ENCODE results near the gene B9D1.
A peak's percentile ranks its signal among the peaks of the same experiment; 100 is the strongest.

The B9D1 gene

DNA sequence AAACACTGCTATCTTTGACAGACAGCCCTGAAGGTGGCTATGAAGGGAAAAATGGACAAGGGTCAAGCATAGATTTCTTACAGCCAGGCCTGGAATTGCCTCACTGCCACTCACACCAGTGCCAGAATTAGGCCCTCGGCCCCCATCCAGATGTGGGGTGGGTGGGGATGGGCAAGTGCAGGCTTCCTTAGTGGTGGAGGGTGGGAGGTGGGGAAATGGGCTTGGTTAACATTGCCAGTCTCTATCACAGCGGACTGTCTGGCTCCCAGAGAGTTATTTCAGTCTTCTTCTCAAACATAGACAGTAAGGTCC is 24.9 kb downstream of the B9D1 start:
- DNase-seq (ENCODE audit: low read depth): no peak

DNA sequence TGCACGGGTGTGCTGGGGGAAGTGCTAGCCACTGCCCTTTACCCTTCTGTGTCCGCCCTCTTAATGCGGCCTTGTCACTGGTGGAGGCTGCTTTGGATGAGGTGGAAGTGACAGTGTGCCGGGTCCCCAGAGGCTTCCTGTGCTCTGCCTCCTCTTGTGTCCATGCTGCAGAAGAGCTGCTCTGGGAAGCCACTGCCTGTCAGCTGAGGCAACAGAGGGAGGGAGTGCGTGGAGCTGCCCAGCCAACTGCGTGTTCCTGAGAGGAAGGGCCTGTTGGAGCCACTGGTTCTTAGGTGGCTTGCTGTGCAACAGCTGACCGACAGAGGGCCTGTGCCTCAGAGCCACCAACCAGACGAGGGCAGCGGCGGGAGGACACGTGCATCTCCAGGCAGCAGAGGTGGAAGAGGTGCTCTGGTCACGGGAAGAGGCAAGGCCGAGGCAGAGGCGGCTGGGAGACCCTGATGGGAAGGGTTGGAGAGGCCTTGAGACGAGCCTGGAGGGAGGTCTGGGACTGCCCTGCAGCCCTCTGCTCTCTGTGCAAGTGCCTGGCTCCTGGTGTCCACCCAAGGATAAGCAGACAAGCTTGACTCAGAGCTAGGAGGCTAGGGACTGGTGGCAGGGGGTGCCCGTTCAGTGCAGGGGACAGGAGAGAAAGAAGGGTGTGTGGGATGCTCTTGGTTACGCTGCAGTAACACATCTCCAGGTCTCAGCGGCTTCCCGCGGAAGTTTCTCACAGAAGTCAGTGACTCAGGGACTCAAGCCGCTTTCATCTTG is 25.4 kb downstream of the B9D1 start:
- DNase-seq (ENCODE audit: low read depth): no peak

DNA sequence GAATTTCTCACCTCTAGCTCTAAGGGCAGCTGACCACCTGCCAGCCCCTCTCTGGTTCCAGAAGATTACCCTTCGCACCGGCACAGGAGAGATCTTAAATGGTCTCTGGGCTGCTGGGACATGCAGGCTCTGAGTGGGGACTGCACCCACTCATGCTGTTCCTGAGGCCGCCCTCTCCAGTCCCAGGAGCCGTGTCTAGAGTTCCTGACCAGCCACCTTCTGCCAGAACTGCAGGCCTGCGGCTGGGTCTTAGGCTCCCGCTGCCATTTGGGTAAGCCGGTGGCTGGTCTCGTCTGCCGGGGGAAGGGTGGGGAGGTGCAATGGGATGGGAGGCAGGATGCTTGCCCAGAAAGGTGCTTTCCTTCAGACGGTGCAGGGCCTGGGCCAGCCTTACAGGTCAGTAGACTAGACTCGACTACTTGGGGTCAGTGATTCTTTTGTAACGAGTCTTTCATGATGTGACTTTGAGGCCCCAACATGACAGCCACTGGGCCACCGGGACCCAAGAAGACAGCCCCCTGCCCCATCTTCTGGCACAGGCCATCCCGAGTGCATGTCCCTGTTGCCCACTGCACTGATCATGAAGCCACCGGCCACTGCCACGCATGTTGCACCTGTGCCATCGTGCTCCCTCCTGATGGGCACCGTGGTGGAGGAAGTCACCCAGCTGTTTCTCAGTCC is 26.4 kb downstream of the B9D1 start:
- no peak for DNase-seq (ENCODE audit: low read depth)

DNA sequence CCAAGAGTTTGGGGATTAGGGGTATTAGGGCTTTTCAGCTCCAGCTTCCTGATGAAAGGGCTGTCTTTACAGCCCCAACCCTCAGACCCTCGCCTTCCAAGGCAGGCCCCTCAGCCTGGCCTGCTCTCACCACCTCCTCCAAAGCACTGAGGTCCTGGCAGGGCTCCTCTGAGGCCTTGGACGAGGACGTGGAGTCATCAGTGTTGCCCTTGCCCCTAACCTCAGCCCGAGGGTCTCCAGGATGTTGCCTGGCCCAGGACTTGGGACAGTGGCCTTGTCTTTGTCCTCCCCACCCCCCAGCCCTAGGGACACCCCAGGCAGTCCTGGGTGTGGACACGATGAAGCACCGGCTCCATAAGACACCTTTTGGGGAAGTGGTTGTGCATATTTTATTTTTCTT is 28.2 kb downstream of the B9D1 start:
- no peak for DNase-seq (ENCODE audit: low read depth)

DNA sequence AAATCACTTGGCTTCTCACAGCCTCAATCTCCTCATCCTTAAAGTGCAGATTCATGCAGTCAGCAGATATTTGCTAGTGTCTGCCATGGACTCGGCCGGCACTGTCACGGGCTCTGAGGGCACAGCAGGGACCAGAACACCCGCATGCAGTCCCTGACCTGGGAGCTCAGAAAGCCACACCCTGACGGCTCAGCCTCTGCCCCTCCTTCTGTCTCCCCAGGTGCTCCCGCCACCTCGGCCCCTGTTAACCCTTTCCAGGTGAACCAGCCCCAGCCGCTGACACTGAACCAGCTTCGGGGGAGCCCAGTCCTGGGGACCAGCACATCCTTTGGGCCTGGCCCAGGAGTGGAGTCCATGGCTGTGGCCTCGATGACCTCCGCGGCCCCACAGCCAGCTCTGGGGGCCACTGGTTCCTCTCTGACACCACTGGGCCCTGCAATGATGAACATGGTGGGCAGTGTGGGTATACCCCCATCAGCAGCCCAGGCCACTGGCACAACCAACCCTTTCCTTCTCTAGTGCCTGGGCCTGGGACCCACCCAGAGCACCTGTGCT is 28.7 kb downstream of the B9D1 start:
- DNase-seq (ENCODE audit: low read depth): no peak

DNA sequence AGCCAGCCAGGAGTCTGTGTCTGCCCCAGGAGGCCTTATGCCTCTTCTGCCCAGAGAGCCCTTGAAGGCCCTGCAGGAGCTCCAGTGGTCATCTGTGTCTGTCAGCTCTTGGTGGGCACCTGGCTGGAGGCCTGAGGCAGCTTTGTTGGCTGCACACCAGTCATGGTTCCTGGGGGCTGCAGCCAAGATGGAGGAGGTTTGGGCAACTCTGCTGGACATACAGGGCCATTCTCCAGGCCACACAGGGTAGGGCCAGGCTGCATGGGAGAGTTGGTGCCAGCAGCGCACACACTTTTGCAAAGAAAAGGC is 29.4 kb downstream of the B9D1 start:
- DNase-seq (ENCODE audit: low read depth): no peak

DNA sequence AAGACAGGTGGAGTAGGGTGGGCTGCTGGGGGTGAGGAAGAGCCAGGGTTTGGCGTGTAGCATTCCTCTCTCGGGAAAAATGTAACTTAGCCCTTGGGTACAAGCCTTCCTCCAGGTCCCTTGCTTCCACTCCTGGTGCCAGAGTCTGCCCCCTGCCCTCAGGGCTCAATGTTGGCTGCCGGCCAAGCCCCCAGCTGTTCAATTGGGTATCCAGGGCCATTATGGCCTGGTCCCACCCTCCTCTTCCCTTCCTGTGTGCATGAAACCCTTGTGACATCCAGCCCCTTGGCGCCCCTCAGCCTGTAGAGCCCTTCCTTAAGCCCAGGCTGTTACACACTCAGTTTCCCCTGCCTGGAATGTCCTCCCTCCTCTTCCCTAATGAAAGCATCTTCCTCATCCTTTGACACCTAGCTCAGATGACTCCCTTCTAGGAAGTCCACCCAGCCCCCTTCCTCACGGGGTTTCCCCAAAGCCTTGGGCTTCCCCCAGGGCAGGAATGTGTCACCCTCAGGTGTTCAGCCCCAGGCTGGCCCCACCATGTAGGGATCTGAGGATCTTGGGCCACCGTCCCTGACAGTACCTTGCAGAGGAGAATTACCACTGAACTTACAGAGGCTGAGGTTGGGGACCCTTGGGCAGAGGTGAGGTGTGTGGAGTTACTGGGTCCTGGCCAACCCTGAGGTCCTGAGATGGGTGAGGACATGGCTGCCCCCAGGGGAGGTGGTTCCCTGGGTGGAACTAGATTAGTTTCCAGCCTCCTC is 30.0 kb downstream of the B9D1 start:
- no peak for DNase-seq (ENCODE audit: low read depth)

DNA sequence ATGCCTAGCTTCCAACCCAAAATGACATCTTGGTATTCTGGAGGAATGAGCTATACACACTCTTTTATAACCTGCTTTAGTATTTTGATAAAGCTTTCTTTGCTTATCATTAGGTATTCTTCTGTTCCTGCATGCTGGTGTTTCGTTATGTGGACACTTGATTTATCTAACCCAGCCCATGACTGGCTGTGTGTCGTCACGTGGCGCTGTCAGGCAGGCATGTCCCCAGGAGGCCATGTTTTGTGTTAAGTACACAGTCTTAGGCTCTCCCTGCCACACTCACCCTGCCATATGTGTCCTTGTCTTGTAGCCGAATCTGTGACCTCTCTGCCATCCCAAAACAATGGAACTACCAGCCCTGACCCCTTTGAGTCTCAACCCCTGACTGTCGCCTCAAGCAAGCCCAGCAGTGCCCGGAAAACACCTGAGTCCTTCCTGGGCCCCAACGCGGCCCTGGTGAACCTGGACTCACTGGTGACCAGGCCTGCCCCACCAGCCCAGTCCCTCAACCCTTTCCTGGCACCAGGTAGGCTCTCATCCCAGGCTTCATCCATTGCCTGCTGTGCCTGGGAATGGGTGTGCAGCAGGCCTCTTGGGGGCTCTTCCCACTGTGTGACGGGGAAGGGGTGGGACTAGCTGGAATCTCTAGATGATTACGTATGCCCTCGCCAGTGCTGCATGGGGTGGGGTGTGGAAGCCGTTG is 30.8 kb downstream of the B9D1 start:
- no peak for DNase-seq (ENCODE audit: low read depth)

DNA sequence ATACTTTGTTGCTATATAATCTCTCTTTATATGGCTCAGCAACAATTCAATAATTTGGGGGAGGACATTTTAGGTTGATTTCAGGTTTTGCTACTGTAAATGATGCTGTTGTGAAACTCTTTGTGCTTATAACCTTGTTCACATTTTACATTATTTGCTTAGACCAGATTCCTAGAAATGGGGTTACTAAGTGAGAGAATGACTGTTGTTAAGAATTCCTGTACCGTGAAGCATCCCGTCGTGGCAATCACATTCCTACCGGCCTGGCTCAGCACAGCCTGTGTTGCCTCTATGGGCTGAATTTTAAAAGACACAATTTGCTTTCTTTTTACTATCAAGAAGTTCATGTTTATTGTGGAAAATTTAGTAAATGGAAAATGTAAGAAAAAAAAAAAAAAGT is 31.4 kb downstream of the B9D1 start:
- DNase-seq (ENCODE audit: low read depth): peak; percentile 71

DNA sequence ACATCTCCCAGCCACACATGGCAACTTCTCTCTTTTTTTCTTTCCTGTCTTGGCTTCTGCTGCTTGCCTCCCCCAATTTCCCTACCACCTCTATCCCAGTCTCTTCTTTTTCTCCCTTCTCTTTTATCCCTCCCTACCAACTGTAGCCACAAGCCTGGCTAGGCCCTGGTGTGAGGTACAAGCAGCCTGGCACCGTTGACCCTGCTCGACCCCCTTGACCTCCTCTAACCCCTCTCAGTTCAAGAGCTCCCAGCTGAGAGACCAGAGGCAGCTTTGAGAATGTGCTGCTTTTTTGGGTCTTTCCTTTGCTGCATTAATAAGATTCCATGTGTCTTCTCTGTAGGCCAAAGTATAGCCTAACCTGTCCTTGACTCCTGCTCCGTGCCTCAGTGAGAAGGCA is 32.3 kb downstream of the B9D1 start:
- DNase-seq (ENCODE audit: low read depth): no peak

DNA sequence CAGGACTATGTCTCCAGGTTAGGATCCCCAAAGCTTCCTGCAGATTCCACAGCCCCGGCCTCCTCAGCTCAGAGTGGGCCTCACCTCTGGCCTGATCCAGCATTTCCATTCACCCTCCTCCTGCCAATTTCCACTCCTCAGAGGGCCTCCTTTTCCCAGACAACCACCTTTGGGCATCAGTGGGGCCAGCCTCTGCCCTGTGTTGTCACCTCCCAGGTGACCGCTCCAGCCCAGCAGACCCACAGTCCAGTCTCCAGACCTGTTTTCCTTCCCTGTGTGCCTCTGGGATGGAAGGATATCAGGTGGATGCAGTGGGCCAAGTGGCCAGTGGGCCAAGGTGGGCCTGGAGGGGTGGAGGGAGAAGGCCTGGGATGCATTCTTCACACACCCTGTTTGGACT is 32.7 kb downstream of the B9D1 start:
- DNase-seq (ENCODE audit: low read depth): no peak

DNA sequence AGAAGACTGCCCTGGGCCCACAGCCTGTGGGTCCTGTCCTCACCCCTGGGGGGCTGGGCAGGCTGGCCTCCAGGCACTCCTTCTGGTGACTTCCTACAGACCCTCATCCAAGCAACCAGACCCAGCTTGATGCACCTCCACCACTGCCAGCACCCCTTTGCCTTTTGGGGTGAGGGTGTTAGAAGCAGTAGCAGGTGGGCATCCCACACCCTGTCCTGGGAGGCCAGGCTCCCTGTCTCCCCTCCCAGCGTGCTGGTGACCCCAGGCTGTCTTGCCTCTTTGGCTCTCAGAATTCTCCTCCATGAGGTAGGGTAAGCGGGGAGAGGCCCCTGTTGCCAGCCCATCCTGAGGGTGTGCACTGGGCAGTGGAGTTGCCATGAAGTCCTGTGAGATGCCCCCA is 33.4 kb downstream of the B9D1 start:
- DNase-seq (ENCODE audit: low read depth): no peak

DNA sequence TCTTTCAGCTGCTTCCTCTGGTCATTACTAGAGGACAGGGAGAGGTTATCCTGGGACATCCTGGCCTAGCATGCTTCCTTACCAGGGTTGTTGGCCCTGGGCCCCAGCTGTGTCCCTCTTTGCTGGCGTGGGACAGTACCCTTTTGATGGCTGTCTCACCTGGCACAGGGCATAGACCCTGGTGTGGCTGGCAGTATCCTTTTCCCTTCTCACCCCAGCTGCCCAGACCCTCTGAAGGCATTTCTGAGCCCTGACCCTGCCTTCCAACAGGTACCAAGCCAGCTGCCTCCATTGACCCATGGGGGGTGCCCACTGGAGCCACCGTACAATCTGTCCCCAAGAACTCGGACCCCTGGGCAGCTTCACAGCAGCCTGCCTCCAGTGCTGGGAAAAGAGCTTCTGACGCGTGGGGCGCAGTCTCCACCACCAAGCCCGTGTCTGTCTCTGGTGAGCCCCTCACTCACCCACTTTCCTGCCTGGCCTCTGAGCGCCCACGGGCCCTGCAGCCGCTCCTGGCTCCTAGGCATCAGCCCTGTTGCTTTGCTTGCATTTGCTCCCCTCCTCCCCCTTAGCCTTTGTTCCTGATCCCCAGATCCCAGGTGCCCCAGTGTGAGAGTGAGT is 34.0 kb downstream of the B9D1 start:
- no peak for DNase-seq (ENCODE audit: low read depth)

DNA sequence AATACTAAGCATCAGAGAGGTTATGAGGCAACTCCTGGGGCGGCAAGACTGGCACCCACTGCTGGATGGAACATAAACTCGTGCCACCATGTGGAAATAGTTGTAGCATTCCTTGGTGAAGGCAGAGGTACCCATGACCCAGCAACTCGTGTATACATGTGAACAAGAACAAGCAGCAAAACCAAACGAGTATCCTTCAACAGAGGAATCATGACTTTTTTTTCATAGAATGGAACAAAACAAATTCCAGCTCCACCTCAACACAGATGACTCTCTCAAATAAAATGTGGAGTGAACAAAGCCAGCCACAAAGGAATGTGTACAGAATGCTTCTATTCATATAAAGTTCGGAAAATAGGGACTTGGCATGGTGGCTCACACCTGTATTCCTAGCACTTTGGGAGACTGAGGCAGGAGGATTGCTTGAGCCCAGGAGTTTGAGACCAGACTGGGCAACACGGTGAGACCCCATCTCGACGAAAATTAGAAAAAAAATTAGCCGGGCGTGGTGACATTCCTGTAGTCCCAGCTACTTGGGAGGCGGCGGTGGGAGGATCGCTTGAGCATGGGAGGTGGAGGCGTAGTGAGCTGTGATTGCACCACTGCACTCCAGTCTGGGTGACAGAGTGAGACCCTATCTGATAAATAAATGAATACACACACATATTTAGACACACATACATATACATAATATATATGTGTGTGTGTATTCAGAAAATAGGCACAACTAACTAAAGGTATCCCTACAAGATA is 35.3 kb downstream of the B9D1 start:
- DNase-seq (ENCODE audit: low read depth): peak; percentile 61

DNA sequence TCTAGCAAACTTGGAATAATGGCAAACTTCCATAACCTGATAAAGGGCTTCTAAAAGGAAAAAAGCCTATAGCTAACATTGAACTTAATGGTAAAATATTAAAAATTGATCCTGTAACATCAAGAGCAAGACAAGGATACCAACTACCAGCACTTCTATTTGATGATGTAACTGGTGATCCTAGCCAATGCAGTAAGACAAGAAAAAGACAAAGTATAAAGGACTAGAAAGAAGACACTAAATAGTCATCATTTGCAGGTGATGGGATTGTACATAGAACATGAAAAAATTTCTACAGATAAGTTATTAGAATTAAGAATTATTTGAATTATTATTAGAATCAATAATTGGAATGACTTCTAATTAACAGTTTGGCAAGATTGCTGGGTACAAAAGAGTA is 37.0 kb downstream of the B9D1 start:
- DNase-seq (ENCODE audit: low read depth): no peak

DNA sequence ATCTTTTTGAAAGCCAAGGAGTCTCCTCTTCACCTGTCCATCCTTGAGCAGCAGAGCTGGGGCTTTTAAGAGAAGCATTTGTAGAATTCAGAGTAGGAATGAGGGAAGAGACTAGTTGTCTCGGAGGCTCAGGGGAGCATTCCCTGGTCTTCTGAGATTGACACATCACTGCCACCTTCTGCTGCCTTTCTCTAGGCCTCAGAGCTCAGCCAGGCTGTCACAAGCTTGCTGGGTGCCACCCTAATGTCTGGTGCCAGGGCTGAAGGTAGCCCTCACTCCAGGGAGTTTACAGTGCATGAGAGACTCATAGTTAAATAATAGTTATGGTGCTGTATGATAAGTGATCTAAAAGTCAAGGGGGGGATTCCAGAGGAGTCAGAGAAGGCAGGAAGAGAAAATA is 39.7 kb downstream of the B9D1 start:
- DNase-seq (ENCODE audit: low read depth): no peak

DNA sequence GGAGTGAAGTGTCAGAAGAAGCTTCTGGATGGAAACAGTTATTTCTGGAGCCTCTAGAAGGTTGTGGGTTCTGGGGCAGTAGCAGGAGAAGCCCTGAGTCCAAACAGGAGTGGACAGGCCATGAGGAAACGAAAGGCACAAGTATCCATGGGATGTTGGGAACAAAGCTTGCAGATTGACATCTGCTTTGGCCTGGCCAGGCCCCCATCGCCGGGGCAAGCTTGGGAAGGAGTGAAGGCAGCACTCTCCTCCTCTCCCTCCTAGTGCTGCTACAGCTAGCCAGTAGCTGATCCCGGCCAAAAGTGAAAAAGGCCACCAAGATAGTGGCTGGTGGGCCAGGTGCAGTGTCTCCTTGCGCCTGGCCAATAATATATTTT is 40.4 kb downstream of the B9D1 start:
- DNase-seq (ENCODE audit: low read depth): no peak

DNA sequence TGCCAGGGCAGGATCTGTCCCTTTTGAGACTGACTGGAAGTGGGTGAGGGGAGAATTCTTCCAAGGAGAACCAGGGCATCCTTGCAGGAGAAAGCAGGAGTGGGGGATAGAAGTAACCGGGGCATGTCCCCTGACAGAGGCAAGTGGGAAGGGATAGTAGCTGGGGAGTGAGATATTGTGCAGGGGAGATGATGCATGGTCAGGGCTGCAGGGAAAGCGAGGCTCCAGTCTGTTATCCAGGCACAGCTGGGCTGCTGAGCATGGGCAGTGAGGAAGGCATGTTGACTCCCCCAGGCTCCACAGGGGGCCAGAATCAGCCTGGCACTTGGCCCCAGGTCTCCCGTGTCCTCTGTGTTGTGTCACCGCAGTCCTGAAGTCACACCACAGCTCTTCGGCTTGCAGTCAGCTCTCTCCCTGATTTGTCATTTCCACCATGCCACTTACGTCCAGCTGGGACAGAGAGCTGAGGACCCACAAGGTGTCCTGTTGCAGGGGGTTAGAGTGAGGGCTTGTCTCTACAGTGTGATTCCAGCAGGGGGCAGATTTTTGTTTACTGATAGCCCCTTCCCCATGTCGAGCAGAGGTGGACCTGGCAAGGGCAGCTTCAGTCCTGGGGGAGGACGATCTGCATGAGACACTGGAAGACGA is 40.9 kb downstream of the B9D1 start:
- no peak for DNase-seq (ENCODE audit: low read depth)

DNA sequence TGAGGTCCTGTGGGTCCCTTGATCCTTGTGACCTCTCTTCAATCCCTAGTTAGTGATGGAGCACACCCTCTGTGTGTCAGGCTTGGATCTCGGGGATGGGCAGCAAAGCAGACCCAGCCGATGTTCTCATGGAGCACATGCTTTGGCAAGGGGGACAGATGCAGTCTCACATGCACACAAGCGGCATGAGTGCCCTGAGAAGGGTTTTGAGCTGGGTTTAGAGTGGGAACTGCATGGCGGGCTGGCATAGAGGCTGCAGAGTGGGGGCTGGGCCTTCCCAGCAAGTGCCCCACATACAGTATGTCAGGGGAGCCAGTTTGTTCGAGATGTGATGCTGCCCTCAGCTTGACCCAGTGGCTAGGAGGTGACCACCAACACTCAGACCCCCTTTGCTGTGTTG is 41.6 kb downstream of the B9D1 start:
- no peak for DNase-seq (ENCODE audit: low read depth)

DNA sequence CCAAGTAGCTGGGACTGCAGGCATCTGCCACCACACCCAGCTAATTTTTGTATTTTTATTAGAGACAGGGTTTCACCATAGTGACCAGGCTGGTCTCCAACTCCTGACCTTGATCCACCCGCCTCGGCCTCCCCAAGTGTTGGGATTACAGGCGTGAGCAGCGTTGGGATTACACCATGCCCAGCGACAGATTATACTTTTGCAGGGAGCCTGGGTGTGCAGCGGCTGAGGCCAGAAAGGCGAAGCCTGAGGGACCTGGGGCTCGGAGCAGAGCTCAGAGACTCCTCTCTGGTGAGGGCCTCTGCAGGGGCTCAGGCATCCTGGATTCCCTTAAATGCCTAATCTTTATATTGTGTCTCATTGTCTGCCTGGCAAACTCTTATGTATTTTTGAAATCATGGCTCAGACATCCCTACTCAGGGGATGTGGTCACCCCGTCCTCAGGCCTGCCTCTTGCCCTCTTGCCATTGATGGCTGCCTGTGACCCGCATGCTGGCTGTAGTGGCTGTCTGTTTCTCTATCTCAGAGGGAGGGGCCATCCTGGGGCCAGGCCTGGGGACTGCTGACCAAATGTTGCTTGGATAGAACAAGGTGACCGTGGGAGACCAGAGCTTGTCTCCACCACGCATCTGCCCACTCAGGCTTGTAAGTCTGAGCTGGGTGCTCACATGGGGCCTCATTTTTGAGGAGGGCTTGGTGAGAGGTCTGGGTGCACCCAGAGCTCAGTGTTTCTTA is 42.6 kb downstream of the B9D1 start:
- no peak for DNase-seq (ENCODE audit: low read depth)
